Right lobe of liver (tissue), 6 donors: Measurements from ENCODE around the gene EIF3B. TPM values are rescaled to one million over a fixed set of nuclear protein-coding genes. Genes with fewer than 3 reads are reported as not detected.
"Not testable (repeated sequence)": the region's sequence is repeated elsewhere in the genome, so short reads cannot be mapped to it uniquely, and the experiment has no call there.

ENCODE experiments used
- ATAC-seq, 4 donors: fragments of 200-7000 bp; cut with Tn5 transposase; one replicate each; pipeline ENCODE4 v1.9.1; 2020; ENCODE audit warnings: mild to moderate bottlenecking in 4 of 4, moderate library complexity in 4 of 4
- DNase-seq, 3 donors: peaks; one replicate each; pipeline ENCODE4 v3.0.0-alpha.2; 2020
- H3K27ac ChIP-seq, 3 donors: fragments of 200-600 bp; one replicate each; pipeline ENCODE4 v1.8.0; 2022
- H3K27me3 ChIP-seq, 2 donors: fragments of 200-600 bp; one replicate each; pipeline ENCODE4 v1.8.0; 2022
- H3K36me3 ChIP-seq, 4 donors: fragments of 200-600 bp; sonication (generic) in 1 of 4; one replicate each; pipeline versions ENCODE4 v1.5.1 to v1.8.0; 2017 to 2022; ENCODE audit warnings: control low read depth in 1 of 4
- H3K4me1 ChIP-seq, 4 donors: fragments of 200-600 bp; sonication (generic) in 1 of 4; one replicate each; pipeline versions ENCODE4 v1.5.1 to v1.8.0; 2017 to 2022; ENCODE audit warnings: control low read depth in 1 of 4
- H3K4me3 ChIP-seq, 3 donors: fragments of 200-600 bp; one replicate each; pipeline ENCODE4 v1.8.0; 2022
- H3K9me3 ChIP-seq, 4 donors: fragments of 200-600 bp; sonication (generic) in 1 of 4; one replicate each; pipeline versions ENCODE4 v1.5.1 to v1.8.0; 2017 to 2022; ENCODE audit warnings: control low read depth in 1 of 4
- POLR2A ChIP-seq: fragments of 450-650 bp; IDR thresholded peaks from one replicate; pipeline ENCODE4 v1.6.1; 2017; ENCODE audit warnings: antibody characterized with exemption, mild to moderate bottlenecking
- WGBS: methylation state at CpG from one replicate; pipeline ENCODE4 v1.1.6; 2018; ENCODE audit warnings: low coverage, low lambda C conversion rate; ENCODE audit not compliant: insufficient coverage; ENCODE audit errors: missing lambda C conversion rate; 5-methylcytosine and 5-hydroxymethylcytosine counted together
- intact Hi-C, 2 donors: fragments of 100-400 bp; cut with DNase I; formaldehyde crosslinking; loops; one replicate each; pipeline versions ENCODE4 v1.11.2 to v1.14.1; 2022
- total RNA-seq, 6 experiments: library from RNA; depleted of rRNA in 2 of 6; stranded (reverse); fragments of >200 nt in 2 of 6; fragmentation: NEBNext Ultra II Directional in 3 of 6; extraction: Animal tissue kit (Norgen Biotek cat#: 25700) in 3 of 6; gene quantifications; one replicate each; pipeline versions ENCODE4 v1.1.0 to v1.2.4, GENCODE V29; 2016 to 2023
- TF ChIP-seq, protein P1 (sequence below), 4 donors: fragments of 200-600 bp in 3 of 4; fragments of 450-650 bp in 1 of 4; IDR thresholded peaks; one replicate each; pipeline versions ENCODE4 v1.5.1 to v1.8.0; 2016 to 2022; ENCODE audit warnings: antibody characterized with exemption in 4 of 4, mild to moderate bottlenecking in 2 of 4
- donor health status: DM: no; HTN: yes; CAD: no.
- donor health status: DM: no; HTN: no; CAD: no.
- donor health status: DM: no; HTN: no; CAD: no.
- donor health status: DM: no; HTN: yes; CAD: no.
- donor health status: DM: no; HTN: yes; CAD: no.

EIF3B gene
- total RNA-seq, 6 experiments from 2014 or later, result 61.6 to 93.3 (median 68.3) TPM

DNA sequence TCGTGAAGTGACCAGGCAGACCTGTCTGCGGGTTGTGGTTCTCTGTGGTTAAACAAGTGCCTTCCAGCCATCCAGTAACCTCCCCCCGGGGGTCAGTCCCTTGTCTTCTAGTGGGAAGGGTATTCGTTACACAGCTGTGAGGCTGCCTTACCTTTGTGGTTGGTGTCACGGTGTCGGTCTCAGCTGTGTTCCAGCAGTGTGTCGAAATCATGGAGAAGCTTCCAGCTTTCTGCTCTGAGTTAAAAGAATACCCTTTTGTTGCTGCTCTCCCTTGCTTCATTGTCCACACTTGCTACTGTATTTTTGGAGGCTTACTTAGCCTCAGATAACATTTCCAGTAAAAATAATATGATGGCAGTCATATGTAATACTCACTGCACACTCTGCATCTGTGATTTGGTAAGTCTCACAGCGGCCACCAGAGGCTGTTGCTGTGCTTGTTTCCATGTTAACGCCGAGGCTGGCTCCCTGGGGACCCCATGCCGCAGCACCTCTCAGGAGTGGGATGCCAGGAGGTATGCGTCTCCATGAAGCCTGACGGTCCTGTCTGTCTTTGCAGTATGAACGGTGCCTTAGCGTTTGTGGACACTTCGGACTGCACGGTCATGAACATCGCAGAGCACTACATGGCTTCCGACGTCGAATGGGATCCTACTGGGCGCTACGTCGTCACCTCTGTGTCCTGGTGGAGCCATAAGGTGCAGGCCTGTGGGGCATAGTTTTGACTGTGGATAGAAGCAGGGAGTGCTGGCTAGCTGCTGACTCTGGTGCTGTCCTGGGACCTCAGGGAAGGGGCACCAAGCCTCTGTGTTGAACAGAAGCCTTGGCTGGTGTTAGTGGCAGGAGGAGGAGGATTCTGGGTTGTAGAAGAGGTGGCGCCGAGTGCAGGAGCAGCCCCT is 20.5 kb downstream of the EIF3B start:
- no peaks in the 10 kb centered on the region for H3K9me3 ChIP-seq
- DNase-seq, result no peak
- peaks cover 0 to 51% (median 0%) of the 10 kb centered on the region in 4 donors for H3K4me1 ChIP-seq
- intact Hi-C loops, result no loop called here
- no peaks in the 10 kb centered on the region for H3K27me3 ChIP-seq
- H3K36me3 ChIP-seq, result peaks cover 0 to 76% (median 58%) of the 10 kb centered on the region in 4 donors
- peak in 3 of 4 donors; percentile 16 to 29 (median 20) for ATAC-seq
- TF ChIP-seq POLR2A, result no peak
- TF ChIP-seq, protein P1, sequence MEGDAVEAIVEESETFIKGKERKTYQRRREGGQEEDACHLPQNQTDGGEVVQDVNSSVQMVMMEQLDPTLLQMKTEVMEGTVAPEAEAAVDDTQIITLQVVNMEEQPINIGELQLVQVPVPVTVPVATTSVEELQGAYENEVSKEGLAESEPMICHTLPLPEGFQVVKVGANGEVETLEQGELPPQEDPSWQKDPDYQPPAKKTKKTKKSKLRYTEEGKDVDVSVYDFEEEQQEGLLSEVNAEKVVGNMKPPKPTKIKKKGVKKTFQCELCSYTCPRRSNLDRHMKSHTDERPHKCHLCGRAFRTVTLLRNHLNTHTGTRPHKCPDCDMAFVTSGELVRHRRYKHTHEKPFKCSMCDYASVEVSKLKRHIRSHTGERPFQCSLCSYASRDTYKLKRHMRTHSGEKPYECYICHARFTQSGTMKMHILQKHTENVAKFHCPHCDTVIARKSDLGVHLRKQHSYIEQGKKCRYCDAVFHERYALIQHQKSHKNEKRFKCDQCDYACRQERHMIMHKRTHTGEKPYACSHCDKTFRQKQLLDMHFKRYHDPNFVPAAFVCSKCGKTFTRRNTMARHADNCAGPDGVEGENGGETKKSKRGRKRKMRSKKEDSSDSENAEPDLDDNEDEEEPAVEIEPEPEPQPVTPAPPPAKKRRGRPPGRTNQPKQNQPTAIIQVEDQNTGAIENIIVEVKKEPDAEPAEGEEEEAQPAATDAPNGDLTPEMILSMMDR (IDR thresholded peaks at IDR 0.05), result no peak
- no peak overlapping the region for H3K4me3 ChIP-seq
- H3K27ac ChIP-seq, result peak overlapping the region in 1 of 3 donors; percentile 72
- 65% methylated on average over 6 of the region's 26 CpGs for WGBS

DNA sequence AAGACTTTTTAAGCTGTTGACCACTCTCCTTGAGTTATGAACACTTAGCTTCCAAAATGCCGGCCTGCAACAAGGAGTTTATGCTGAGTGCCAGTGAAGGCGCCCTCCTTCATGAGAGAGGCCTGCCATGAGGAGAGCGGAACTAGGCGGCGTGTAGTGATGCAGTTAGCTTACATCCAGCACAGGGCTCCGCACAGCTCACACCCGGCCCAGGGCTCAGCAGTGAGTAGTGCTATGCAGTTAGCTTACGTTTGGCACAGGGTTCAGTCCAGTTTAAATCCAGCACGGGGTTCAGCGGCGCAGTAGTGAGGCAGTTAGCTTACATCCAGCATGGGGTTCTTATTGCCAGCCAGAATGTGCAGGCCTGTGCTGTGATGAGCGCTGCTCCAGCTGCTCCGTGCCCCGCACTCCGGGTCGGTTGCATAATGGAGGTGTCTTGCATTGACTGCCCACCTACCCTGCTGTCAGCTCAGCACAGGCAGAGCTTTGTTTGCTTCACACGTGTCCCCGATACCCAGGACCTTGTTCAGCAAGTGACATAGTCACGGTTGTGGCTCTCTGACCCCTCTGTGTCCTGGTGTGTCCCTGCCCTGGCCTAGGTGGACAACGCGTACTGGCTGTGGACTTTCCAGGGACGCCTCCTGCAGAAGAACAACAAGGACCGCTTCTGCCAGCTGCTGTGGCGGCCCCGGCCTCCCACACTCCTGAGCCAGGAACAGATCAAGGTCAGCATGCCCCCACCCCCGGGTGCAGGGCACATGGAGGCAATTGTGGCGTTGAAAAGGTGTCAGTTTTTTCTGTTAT is 21.9 kb downstream of the EIF3B start:
- peak in 2 of 3 donors; percentile 87 to 91 for DNase-seq
- no peak overlapping the region for H3K4me3 ChIP-seq
- TF ChIP-seq, protein P1 (IDR thresholded peaks at IDR 0.05), result no peak
- no peak for TF ChIP-seq POLR2A
- peaks cover 0 to 82% (median 55%) of the 10 kb centered on the region in 4 donors for H3K36me3 ChIP-seq
- H3K27me3 ChIP-seq, result no peaks in the 10 kb centered on the region
- intact Hi-C loops, result no loop called here
- peak overlapping the region in 1 of 3 donors; percentile 72 for H3K27ac ChIP-seq
- peaks cover 0 to 51% (median 0%) of the 10 kb centered on the region in 4 donors for H3K4me1 ChIP-seq
- peak; percentile 24 to 73 (median 64) for ATAC-seq
- H3K9me3 ChIP-seq, result no peaks in the 10 kb centered on the region
- 62% methylated on average over 8 of the region's 27 CpGs for WGBS

DNA sequence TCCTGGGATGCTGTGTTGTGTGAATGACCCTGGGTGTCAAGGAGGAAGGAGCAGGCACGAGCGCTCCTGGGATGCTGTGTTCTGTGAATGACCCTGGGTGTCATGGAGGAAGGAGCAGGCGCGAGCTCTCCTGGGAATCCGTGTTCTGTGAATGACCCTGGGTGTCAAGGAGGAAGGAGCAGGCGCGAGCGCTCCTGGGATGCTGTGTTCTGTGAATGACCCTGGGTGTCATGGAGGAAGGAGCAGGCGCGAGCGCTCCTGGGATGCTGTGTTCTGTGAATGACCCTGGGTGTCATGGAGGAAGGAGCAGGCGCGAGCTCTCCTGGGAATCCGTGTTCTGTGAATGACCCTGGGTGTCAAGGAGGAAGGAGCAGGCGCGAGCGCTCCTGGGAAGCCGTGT is 22.9 kb downstream of the EIF3B start:
- H3K27ac ChIP-seq, H3K4me3 ChIP-seq, ATAC-seq, H3K27me3 ChIP-seq, H3K9me3 ChIP-seq, intact Hi-C loops: not testable (repeated sequence)
- DNase-seq, result peak in 1 of 3 donors; percentile 63
- Histone ChIP-seq H3K36me3 (peaks cover 0 to 73% (median 46%) of the 10 kb centered on the region in 4 donors), H3K4me1 (peaks cover 0 to 44% (median 0%) of the 10 kb centered on the region in 4 donors)
- 80% methylated on average over 1 of the region's 18 CpGs for WGBS

DNA sequence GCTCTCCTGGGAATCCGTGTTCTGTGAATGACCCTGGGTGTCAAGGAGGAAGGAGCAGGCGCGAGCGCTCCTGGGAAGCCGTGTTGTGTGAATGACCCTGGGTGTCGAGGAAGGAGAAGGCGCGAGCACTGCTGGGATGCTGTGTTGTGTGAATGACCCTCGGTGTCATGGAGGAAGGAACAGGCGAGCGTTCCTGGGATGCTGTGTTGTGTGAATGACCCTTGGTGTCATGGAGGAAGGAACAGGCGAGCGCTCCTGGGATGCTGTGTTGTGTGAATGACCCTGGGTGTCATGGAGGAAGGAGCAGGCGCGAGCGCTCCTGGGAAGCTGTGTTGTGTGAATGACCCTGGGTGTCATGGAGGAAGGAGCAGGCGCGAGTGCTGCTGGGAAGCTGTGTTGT is 23.5 kb downstream of the EIF3B start:
- H3K27me3 ChIP-seq, DNase-seq, ATAC-seq, H3K27ac ChIP-seq, intact Hi-C loops, H3K9me3 ChIP-seq, H3K4me3 ChIP-seq: not testable (repeated sequence)
- WGBS, result 75% methylated on average over 12 of the region's 18 CpGs
- H3K36me3 ChIP-seq, result peaks cover 0 to 66% (median 43%) of the 10 kb centered on the region in 4 donors
- peaks cover 0 to 38% (median 0%) of the 10 kb centered on the region in 4 donors for H3K4me1 ChIP-seq

DNA sequence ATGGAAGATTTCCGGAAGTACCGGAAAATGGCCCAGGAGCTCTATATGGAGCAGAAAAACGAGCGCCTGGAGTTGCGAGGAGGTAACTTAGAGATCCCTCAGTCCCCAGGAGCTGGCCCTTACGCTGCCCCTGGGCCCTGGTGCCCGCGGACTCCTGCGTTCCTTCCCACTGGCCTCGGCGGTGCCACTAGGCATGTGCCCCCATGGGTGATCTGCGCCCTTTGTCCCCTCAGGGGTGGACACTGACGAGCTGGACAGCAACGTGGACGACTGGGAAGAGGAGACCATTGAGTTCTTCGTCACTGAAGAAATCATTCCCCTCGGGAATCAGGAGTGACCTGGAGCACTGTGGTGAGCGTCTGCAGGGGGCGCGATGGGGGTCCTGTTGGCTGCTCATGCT is 24.5 kb downstream of the EIF3B start:
- Histone ChIP-seq H3K4me3 (no peak overlapping the region), H3K9me3 (no peaks in the 10 kb centered on the region), H3K4me1 (peaks cover 0 to 30% (median 0%) of the 10 kb centered on the region in 4 donors), H3K36me3 (peaks cover 0 to 56% (median 36%) of the 10 kb centered on the region in 4 donors), H3K27me3 (no peaks in the 10 kb centered on the region), H3K27ac (no peak overlapping the region)
- TF ChIP-seq, protein P1 (IDR thresholded peaks at IDR 0.05), result no peak
- no peak for TF ChIP-seq POLR2A
- intact Hi-C loops, result no loop called here
- WGBS, result 97% methylated on average over 7 of the region's 20 CpGs
- DNase-seq (no peak), ATAC-seq (no peak)
